Spleen (tissue), 11 donors: ENCODE data around the gene SEC31B. TPM values are rescaled to one million over a fixed set of nuclear protein-coding genes. Genes with fewer than 3 reads are reported as not detected.

ENCODE experiments used
- DNase-seq: peaks from one replicate; pipeline ENCODE4 v3.0.0-alpha.2; 2020
- H3K27ac ChIP-seq, 8 donors: fragments of 200-600 bp; sonication (generic) in 7 of 8; 1 replicate in 4 of 8; 2 replicates in 4 of 8; pipeline versions ENCODE4 v1.5.0 to v1.8.0; 2016 to 2021; ENCODE audit warnings: inconsistent platforms in 4 of 8, mild to moderate bottlenecking in 4 of 8, moderate library complexity in 1 of 8
- H3K27me3 ChIP-seq, 7 donors: fragments of 200-600 bp; sonication (generic) in 6 of 7; replicated peaks in 1 of 7; 1 replicate in 4 of 7; 2 replicates in 3 of 7; pipeline versions ENCODE4 v1.5.0 to v1.8.0; 2016 to 2021; ENCODE audit warnings: inconsistent platforms in 3 of 7, mild to moderate bottlenecking in 1 of 7
- H3K36me3 ChIP-seq, 6 donors: fragments of 200-600 bp; sonication (generic) in 5 of 6; 1 replicate in 4 of 6; 2 replicates in 2 of 6; pipeline versions ENCODE4 v1.5.0 to v1.8.0; 2016 to 2021; ENCODE audit warnings: inconsistent platforms in 2 of 6
- H3K4me1 ChIP-seq, 6 donors: fragments of 200-600 bp; sonication (generic) in 5 of 6; 1 replicate in 3 of 6; 2 replicates in 3 of 6; pipeline versions ENCODE4 v1.5.0 to v1.8.0; 2016 to 2021; ENCODE audit warnings: inconsistent platforms in 3 of 6
- H3K4me3 ChIP-seq, 8 donors: fragments of 200-600 bp; sonication (generic) in 7 of 8; 1 replicate in 4 of 8; 2 replicates in 4 of 8; pipeline versions ENCODE4 v1.5.0 to v1.8.0; 2016 to 2021; ENCODE audit warnings: inconsistent platforms in 4 of 8, mild to moderate bottlenecking in 4 of 8, moderate library complexity in 2 of 8
- H3K9me3 ChIP-seq, 8 donors: fragments of 200-600 bp; sonication (generic) in 7 of 8; 1 replicate in 4 of 8; 2 replicates in 4 of 8; pipeline versions ENCODE4 v1.5.0 to v1.8.0; 2016 to 2021; ENCODE audit warnings: inconsistent platforms in 4 of 8
- POLR2A ChIP-seq, 3 donors: fragments of 450-650 bp; IDR thresholded peaks; one replicate each; pipeline ENCODE4 v1.5.1; 2017; ENCODE audit warnings: antibody characterized with exemption in 3 of 3, mild to moderate bottlenecking in 1 of 3
- POLR2AphosphoS5 ChIP-seq, 3 donors: sonication (generic); formaldehyde crosslinking; IDR thresholded peaks; one replicate each; pipeline ENCODE4 v1.5.1; 2017; ENCODE audit warnings: antibody characterized with exemption in 3 of 3
- WGBS, 5 donors: extraction: QIAGEN DNeasy Blood & Tissue Kit in 3 of 5; methylation state at CpG; one replicate each; pipeline versions ENCODE4 v1.1.5 to v1.1.7; 2013 to 2018; 5-methylcytosine and 5-hydroxymethylcytosine counted together
- intact Hi-C: fragments of 100-400 bp; cut with DNase I; formaldehyde crosslinking; loops from one replicate; pipeline ENCODE4 v1.15.0; 2023; ENCODE audit warnings: low total_unique reads
- polyA plus RNA-seq, 3 donors: library from polyadenylated mRNA; stranded (reverse); fragments of 200-250 nt; gene quantifications; one replicate each; pipeline ENCODE4 v1.2.1, GENCODE V29; 2013
- total RNA-seq, 7 donors: library from RNA; depleted of rRNA in 3 of 7; stranded (reverse); fragments of >200 nt in 3 of 7; fragmentation: NEBNext Ultra II Directional in 4 of 7; extraction: Animal tissue kit (Norgen Biotek cat#: 25700) in 4 of 7; gene quantifications; one replicate each; pipeline versions ENCODE4 v1.1.0 to v1.2.1, GENCODE V29; 2016 to 2021
- TF ChIP-seq, protein P1 (sequence below), 11 experiments: fragments of 200-600 bp in 7 of 11; fragments of 450-650 bp in 4 of 11; sonication (generic) in 4 of 11; IDR thresholded peaks in 8 of 11; conservative IDR thresholded peaks in 3 of 11; 1 replicate in 7 of 11; 2 replicates in 4 of 11; pipeline versions ENCODE4 v1.4.0 to v1.8.0; 2016 to 2021; ENCODE audit warnings: antibody characterized with exemption in 11 of 11, inconsistent platforms in 4 of 11, mild to moderate bottlenecking in 1 of 11
- donor health status: healthy with polysubstance abuse.
- donor health status: DM: no; HTN: no; CAD: no; lungs with moderate emphysema.
- donor health status: DM: no; HTN: no; CAD: no.
- donor health status: Bipolar disorder and iron deficiency.
- donor health status: healthy.
- donor health status: DM: no; HTN: no; CAD: no.
- donor health status: DM: yes; HTN: yes; CAD: no.

SEC31B gene
- total and polyA plus RNA-seq, 10 donors, result 12.0 to 30.7 (median 20.2) TPM

DNA sequence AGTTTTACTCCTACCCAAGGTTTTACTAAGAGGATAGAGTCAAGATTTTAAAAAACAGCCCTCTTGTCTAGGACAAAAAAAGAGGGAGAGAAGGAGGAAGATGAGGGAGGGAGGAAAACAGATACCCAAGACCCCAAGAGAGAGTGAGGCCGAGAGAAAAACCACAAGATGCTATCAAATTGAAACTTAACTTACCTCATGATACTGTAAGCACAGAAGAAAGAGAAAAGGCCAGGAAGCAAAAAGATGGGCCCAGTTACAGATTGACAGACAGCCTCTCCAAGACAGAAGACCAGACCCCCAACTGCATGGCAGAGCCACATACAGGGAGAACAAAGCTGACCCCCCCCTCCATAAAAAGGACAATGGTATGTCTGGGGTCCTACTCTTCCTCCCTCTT is 11.4 kb downstream of the SEC31B start:
- Histone ChIP-seq H3K27ac (peak overlapping the region in 3 of 8 donors; percentile 46 to 66 (median 50)), H3K9me3 (no peaks in the 10 kb centered on the region), H3K36me3 (peaks cover 0 to 83% (median 11%) of the 10 kb centered on the region in 6 donors), H3K4me3 (no peak overlapping the region), H3K27me3 (no peaks in the 10 kb centered on the region), H3K4me1 (peaks cover 0 to 48% (median 20%) of the 10 kb centered on the region in 6 donors)
- 30 to 59% (median 50%) methylated on average over 1 of the region's 1 CpG for WGBS, 5 donors
- no peak for DNase-seq
- TF ChIP-seq POLR2A (IDR thresholded peaks at IDR 0.05) (no peak), POLR2AphosphoS5 (IDR thresholded peaks at IDR 0.05) (no peak)
- TF ChIP-seq, protein P1, sequence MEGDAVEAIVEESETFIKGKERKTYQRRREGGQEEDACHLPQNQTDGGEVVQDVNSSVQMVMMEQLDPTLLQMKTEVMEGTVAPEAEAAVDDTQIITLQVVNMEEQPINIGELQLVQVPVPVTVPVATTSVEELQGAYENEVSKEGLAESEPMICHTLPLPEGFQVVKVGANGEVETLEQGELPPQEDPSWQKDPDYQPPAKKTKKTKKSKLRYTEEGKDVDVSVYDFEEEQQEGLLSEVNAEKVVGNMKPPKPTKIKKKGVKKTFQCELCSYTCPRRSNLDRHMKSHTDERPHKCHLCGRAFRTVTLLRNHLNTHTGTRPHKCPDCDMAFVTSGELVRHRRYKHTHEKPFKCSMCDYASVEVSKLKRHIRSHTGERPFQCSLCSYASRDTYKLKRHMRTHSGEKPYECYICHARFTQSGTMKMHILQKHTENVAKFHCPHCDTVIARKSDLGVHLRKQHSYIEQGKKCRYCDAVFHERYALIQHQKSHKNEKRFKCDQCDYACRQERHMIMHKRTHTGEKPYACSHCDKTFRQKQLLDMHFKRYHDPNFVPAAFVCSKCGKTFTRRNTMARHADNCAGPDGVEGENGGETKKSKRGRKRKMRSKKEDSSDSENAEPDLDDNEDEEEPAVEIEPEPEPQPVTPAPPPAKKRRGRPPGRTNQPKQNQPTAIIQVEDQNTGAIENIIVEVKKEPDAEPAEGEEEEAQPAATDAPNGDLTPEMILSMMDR (IDR thresholded peaks at IDR 0.05 in 8 of 11, conservative IDR thresholded peaks at IDR 0.05 in 3 of 11), result no peak
- intact Hi-C loops, result loop anchor here (5.0 kb wide), 1 partner anchor 76 kb away; no protein-coding TSS in a partner anchor

DNA sequence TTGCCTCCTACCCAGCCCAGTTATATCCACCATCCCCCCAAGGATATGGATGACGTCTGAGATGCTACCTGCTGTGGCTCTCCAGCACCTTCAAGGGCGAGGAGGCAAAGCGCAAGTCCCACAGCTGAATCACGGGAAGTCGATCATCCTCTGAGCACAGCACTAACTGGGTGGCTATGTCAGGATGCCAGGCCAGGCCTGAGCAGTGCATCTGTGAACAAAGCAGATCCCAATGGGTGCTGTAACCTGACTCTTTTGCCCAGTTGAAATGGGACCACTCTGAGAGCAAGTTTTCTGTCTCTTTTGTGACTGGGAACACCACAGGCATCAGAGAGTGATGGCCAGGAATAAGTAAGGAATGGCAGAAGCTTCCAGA is 12.3 kb downstream of the SEC31B start:
- H3K36me3 ChIP-seq, result peaks cover 0 to 80% (median 11%) of the 10 kb centered on the region in 6 donors
- H3K9me3 ChIP-seq, result no peaks in the 10 kb centered on the region
- H3K27ac ChIP-seq, result no peak overlapping the region
- peaks cover 0 to 47% (median 20%) of the 10 kb centered on the region in 6 donors for H3K4me1 ChIP-seq
- H3K27me3 ChIP-seq, result no peaks in the 10 kb centered on the region
- no peak overlapping the region for H3K4me3 ChIP-seq
- 88 to 97% (median 90%) methylated on average over 5 of the region's 5 CpGs for WGBS, 5 donors
- DNase-seq, result no peak
- intact Hi-C loops, result loop anchor here (5.0 kb wide), 1 partner anchor 75 kb away; no protein-coding TSS in a partner anchor
- TF ChIP-seq POLR2AphosphoS5 (IDR thresholded peaks at IDR 0.05), result no peak
- TF ChIP-seq, protein P1 (IDR thresholded peaks at IDR 0.05 in 8 of 11, conservative IDR thresholded peaks at IDR 0.05 in 3 of 11), result no peak
- TF ChIP-seq POLR2A (IDR thresholded peaks at IDR 0.05), result no peak

DNA sequence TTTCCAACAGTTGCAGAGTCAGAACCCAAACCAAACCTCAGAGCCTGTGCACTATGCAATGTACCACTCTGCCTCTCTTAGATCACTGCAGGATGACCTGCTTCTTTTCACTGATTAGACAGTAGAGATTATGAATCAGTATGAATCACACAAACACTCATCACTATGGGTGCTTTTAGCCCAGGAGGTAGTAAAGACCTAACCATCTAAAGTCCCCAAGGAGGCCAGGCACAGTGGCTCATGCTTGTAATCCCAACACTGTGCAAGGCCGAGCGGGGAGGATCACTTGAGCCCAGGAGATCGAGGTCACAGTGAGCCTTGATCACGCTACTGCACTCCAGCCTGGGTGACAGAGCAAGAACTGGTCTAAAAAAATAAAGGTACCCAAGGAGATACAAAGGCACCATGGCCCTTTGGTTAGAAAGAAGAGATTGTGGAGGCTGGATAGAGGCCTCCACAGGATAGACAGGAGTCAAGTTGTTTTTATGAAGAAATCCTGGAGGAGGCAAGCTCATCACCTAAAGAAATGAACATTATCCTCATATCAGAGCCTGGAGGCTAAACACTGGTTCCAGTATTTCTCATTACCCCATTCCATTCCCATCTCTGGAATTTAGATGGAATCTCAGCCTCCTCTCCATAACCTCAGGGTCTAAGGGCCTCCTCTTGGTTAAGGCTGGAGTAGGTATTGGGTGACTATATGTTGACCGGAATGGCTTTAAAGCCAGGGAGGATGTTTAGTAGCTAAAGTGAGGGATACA is 12.9 kb downstream of the SEC31B start:
- Histone ChIP-seq H3K27ac (no peak overlapping the region), H3K36me3 (peaks cover 0 to 86% (median 13%) of the 10 kb centered on the region in 6 donors), H3K9me3 (no peaks in the 10 kb centered on the region), H3K4me1 (peaks cover 0 to 47% (median 19%) of the 10 kb centered on the region in 6 donors), H3K4me3 (no peak overlapping the region), H3K27me3 (no peaks in the 10 kb centered on the region)
- intact Hi-C loops, result loop anchor here (5.0 kb wide), 1 partner anchor 74 kb away; no protein-coding TSS in a partner anchor
- TF ChIP-seq POLR2A (IDR thresholded peaks at IDR 0.05), result no peak
- TF ChIP-seq POLR2AphosphoS5 (IDR thresholded peaks at IDR 0.05), result no peak
- TF ChIP-seq, protein P1 (IDR thresholded peaks at IDR 0.05 in 8 of 11, conservative IDR thresholded peaks at IDR 0.05 in 3 of 11), result no peak
- 95 to 98% (median 97%) methylated on average over 5 of the region's 5 CpGs for WGBS, 5 donors
- DNase-seq, result no peak

DNA sequence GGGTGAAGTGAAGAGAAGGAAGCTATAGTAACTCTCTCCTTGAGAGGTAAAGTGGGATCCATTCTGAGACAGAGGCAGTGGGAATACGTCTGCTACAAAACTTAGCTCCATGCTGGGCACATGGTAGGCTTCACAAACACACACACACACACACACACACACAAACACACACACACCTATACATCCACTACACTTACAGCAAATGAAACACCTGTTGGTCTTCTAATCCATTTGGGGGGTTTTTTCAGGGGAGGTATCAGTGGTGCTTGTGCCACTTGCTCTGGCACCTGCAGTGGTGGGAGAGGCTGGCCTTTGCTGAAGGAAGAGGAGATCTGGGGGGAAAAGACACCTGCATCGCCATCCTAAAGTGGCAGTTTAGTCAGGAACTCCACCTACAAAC is 14.5 kb downstream of the SEC31B start:
- TF ChIP-seq POLR2A (IDR thresholded peaks at IDR 0.05) (no peak), POLR2AphosphoS5 (IDR thresholded peaks at IDR 0.05) (no peak)
- TF ChIP-seq, protein P1 (IDR thresholded peaks at IDR 0.05 in 8 of 11, conservative IDR thresholded peaks at IDR 0.05 in 3 of 11), result no peak
- H3K9me3 ChIP-seq, result no peaks in the 10 kb centered on the region
- no peaks in the 10 kb centered on the region for H3K27me3 ChIP-seq
- 87 to 100% (median 95%) methylated on average over 2 of the region's 2 CpGs for WGBS, 5 donors
- peaks cover 0 to 88% (median 22%) of the 10 kb centered on the region in 6 donors for H3K36me3 ChIP-seq
- intact Hi-C loops, result loop anchor here (5.0 kb wide), 1 partner anchor 73 kb away; no protein-coding TSS in a partner anchor
- no peak for DNase-seq
- peaks cover 0 to 32% (median 7%) of the 10 kb centered on the region in 6 donors for H3K4me1 ChIP-seq
- no peak overlapping the region for H3K27ac ChIP-seq
- no peak overlapping the region for H3K4me3 ChIP-seq
